H7 (cell line): ENCODE results near the gene ORAI2. TPM values are rescaled to one million over a fixed set of nuclear protein-coding genes. Genes with fewer than 3 reads are reported as not detected.

Experiments used
- DNase-seq: peaks from one replicate; pipeline ENCODE4 v3.0.0; 2012
- H3K27me3 ChIP-seq: 2 replicates; pipeline ENCODE4 v1.6.0; 2011; ENCODE audit warnings: mild to moderate bottlenecking, low read length; ENCODE audit not compliant: control insufficient read depth, insufficient read depth
- H3K36me3 ChIP-seq: replicated peaks from 2 replicates; pipeline ENCODE4 v1.5.1; 2011; ENCODE audit warnings: low read length; ENCODE audit not compliant: control insufficient read depth, insufficient read depth
- H3K4me3 ChIP-seq: 2 replicates; pipeline ENCODE4 v1.5.1; 2011; ENCODE audit warnings: low read depth, mild to moderate bottlenecking, control low read depth, low read length, moderate library complexity; ENCODE audit not compliant: insufficient read depth
- total RNA-seq: library from RNA; depleted of rRNA; stranded (reverse); fragments of >200 nt; shearing (Covaris generic); gene quantifications from 2 replicates; pipeline ENCODE4 v1.2.3, GENCODE V29; 2014

The ORAI2 gene
- total RNA-seq, 1 experiment from 2014 or later = 13.3 TPM

DNA sequence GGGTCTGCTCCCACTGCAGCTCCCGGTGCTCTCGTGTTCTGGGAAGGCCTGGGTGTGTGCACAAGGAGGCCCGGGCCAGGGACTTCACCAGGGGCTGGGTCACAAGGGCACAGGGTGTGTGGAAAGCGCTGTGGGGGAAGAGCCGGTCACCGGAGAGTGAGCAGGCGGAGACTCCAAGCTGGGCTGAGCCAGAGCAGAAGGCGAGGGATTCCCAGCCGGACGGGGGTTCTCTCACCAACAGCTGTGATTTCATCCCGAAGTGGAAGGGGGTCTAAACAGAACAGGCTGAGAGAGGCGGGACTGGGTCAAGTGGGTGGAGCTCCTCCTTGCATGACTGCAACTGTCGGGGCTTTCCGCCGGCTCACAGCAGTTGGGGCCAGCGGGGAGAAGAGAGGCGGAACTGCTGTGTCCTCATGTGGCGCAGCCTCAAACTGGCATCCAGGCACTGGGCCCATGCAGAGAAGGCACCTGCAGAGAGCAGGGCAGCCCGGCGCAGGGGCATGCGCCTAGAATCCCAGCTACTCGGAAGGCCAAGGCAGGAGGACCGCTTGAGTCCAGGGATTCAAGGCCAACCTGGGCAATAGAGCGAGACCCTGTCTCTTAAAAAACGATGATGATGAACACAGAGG is 7.6 kb upstream of the ORAI2 start:
- peaks cover 9% of the 10 kb centered on the region for H3K36me3 ChIP-seq
- H3K27me3 ChIP-seq = no peaks in the 10 kb centered on the region
- no peak overlapping the region for H3K4me3 ChIP-seq
- peak; percentile 78 for DNase-seq

DNA sequence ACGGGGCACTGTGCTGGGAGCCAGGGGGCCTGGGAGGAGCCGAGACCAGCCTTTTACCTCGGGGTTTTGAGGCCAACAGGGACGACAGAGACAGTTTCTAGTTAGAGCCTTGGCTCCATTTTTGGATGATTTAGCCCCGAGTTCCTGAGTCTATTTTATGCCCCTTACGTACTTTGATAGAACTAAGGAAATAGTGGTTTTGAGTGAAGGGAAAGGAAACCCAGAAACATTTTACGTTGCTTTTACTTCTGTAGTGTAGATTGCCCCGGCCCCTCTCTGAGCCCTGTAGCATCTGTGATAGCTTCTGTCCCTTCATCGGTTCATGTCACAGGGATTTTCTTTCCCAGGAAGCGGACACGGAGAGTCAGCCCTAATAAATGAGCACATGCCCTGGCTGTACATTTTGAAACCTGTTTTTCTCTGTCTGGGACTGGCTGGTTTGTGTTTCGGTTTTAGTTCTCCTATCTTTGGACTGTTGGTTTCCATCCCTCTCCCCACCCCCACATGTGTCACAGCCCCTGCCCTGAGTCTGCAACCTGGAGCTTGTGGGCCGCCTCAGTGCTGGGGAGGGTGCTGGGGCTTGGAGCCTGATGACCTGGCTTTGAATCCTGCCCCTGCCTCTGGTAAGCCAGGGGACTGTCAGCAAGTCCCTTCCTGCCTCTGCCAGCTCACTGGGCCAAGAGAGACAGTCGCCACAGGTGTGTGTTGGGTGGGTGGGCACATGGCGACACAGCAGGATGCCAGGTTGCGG is 6.9 kb upstream of the ORAI2 start:
- Histone ChIP-seq H3K27me3 (no peaks in the 10 kb centered on the region), H3K4me3 (no peak overlapping the region), H3K36me3 (peaks cover 9% of the 10 kb centered on the region)
- no peak for DNase-seq

DNA sequence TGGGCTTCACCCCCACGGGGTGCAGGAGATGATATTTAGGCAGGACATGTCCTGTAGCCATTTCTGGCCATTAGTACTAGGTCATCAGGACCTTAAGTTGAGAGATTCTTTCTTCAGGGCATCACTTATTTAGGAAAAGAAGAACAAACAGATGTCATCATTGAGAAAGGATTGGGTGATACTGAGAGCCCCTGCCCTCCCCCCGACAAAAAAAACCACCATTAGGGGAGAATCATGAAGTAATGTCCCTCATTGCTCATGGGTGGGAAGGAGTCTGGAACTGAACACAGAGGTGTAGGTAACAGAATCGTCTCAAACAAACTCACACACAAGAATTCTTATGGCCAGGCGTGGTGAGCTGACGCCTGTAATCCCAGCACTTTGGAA is 6.4 kb upstream of the ORAI2 start:
- Histone ChIP-seq H3K36me3 (peaks cover 9% of the 10 kb centered on the region), H3K4me3 (no peak overlapping the region), H3K27me3 (no peaks in the 10 kb centered on the region)
- DNase-seq = no peak

DNA sequence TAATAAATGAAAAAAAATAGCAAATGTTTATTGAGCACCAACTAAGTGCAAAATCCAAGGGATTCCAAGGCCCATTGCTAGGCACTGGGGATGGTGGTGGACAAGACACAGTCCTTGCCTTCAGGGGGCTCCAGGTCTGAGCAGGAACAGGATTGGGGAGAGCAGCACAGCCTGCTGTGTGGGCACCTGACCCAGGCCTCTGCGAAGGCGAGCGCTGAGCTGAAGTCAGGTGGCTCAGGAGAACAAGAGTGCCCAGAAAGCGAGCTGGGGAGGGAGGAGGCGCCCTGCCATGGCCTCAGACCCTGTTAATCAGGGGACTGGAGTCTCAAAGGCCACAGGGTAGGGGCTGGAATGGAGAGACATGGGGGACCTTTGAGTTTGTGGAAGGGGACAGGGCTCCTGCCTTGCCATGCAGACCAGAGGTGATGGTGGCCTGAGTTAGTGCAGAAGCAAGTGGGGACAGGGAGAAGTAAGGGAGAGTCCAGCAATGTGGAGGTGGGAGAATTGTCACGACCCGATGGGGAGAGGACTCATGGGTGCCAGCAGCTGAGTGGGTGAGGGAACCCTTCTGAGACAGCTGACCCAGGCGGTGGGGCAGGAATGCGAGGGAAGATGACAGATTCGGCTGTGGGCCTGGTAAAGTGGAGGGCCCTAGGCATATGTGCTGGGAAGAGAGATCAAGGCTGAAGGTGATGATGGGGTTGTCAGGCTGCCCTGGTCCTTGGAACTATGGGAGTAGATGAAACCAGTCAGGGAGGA is 4.1 kb upstream of the ORAI2 start:
- peaks cover 9% of the 10 kb centered on the region for H3K36me3 ChIP-seq
- H3K4me3 ChIP-seq = no peak overlapping the region
- no peaks in the 10 kb centered on the region for H3K27me3 ChIP-seq
- DNase-seq = no peak

DNA sequence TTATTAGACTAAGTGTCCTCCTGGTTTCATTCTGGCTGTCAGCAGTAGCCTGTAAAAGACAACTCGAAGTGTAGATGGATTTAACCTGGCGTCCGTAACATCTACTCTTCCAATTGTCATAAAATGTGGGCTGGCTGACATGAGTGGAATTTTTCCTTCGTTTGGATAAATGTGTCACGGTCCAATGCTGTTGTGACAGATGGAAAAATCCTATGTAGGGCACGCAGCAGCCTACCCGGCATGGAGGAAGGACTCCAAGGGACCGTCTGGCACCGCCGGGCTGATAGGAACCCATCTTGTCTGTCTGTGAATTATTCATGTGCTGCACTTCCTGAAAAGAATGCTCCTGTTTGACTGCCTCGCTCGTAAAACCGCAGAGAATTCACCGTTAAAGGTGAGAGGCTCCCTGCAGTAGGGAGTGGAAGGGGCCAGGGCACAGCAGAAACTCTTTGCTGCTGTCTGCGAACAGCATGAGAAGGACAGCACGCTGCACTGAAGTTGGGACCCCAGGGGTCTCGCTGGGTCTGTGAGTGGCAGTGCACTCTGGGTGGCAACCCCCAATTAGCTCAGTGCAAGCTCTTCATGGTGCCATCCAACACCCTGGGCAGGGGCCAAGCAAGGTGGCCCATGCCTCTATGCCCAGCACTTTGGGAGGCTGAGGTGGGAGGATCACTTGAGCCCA is 1.6 kb upstream of the ORAI2 start:
- no peaks in the 10 kb centered on the region for H3K27me3 ChIP-seq
- peaks cover 2% of the 10 kb centered on the region for H3K36me3 ChIP-seq
- H3K4me3 ChIP-seq = no peak overlapping the region
- peak; percentile 42 for DNase-seq

DNA sequence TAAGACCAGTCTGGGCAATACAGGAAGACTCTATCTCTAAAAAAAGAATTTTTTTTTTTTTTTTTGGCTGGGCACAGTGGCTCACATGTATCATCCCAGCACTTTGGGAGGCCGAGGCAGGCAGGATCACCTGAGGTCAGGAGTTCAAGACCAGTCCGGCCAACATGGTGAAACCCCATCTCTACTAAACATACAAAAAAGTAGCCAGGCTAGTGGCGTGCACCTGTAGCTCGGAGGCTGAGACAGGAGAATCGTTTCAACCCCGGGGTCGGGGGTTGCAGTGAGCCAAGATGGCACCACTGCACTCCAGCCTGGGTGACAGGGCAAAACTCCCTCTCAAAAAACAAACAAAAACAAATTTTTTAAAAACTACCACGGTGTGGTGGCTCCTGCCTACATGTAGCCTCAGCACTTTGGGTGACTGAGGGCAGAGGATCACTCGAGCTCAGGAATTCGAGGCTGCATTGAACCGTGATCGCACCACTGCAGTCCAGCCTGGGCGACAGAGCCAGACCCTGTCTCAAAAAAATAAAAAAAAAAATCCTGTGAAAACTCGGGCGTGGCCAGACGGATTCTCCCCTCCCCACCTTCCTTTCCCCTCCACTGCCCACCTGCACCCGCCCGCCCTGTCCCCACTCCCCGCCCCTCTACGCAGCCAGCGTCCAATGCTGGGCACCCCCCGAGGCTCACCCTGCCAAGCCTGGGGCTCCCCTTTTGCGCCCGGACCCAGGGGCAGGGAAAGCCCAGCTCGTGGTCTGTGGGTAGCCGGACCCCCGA is 745 bp upstream of the ORAI2 start:
- Histone ChIP-seq H3K4me3 (peak overlapping the region; percentile 70), H3K36me3 (peaks cover 2% of the 10 kb centered on the region; the same call in 1 of the 2 replicates)
- DNase-seq = no peak

DNA sequence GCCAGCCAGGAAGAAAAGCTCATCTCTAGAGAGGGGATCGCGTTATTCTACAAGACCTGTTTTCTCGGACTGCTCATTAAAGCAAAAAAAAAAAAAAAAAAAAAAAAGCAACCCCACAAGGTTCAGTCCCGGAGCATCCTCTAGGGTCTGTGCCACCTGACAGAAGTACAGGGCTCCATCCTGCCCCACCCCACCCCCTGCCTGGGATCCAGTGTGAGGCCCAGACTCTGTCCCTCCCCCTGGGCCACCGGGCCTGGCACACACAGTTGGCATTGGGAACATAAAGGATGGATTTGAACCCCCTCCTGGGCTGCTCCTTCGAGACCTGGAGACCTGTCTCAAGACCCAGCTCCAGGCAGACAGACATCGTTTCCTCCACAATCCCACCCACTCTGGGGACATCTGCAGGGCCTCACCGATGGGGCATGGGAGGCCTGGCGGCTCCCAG is 688 bp downstream of the ORAI2 start:
- H3K4me3 ChIP-seq = peak overlapping the region; percentile 70
- no peaks in the 10 kb centered on the region for H3K27me3 ChIP-seq
- no peak for DNase-seq
- H3K36me3 ChIP-seq = peaks cover 2% of the 10 kb centered on the region

More for the DNA sequence above, 745 bp upstream of the ORAI2 start:
- no peaks in the 10 kb centered on the region for H3K27me3 ChIP-seq

DNA sequence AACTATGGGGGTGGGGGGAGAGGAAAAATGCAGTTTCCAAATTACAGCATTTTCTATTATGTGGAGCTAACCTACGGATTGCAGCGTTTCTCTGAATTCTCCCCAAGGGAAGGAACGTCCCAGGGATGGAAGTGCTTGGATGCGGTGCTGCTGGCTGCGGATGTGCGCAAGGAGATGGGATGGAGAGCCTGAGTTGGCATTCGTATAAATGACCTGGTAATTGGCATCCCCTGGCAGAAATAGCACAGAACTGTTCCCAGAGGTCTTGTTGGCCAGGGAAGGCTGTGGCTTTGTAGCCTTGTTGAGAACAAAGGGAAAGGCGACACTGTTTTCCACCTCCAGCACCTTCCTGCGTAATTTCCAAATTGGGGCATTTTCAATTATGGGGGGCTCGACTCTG is 2.7 kb downstream of the ORAI2 start:
- Histone ChIP-seq H3K27me3 (no peaks in the 10 kb centered on the region), H3K36me3 (peaks cover 2% of the 10 kb centered on the region), H3K4me3 (no peak overlapping the region)
- no peak for DNase-seq

DNA sequence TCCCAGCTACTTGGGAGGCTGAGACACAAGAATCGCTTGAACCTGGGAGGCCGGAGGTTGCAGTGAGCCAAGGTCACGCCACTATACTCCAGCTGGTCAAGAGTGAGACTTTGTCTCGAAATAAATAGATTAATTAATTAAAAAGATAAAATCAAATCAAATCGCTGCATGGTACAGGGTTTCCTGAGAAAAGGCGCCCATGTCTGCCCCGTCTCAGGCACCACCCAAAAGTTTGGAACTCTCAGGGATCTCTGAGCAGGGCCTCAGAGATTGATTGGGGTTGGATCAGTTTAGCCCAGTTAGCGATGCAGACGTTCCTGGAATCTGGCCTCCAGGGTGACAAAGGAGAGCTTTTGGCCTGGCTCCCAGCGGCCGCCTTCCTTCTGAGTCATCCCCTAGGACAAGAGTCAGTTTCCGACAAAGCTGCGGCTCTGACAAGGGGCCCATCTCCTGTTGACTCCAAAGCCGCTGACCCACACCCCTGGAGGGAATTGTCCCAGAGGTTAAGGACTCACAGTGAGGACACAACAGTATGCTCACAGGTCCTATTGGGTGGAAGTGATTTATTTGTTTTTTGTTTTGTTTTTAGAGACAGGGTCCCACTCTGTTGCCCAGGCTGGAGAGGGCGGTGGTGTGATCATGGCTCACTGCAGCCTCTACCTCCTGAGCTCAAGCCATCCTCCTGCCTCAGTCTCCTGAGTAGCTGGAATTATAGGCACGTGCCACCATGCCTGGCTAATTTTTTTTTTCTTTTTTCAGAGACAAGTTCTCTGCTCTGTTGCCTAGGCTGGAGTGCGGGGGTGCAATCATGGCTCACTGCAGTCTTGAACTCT is 6.8 kb downstream of the ORAI2 start:
- Histone ChIP-seq H3K36me3 (peaks cover 4% of the 10 kb centered on the region), H3K27me3 (no peaks in the 10 kb centered on the region), H3K4me3 (no peak overlapping the region)
- peak; percentile 73 for DNase-seq

DNA sequence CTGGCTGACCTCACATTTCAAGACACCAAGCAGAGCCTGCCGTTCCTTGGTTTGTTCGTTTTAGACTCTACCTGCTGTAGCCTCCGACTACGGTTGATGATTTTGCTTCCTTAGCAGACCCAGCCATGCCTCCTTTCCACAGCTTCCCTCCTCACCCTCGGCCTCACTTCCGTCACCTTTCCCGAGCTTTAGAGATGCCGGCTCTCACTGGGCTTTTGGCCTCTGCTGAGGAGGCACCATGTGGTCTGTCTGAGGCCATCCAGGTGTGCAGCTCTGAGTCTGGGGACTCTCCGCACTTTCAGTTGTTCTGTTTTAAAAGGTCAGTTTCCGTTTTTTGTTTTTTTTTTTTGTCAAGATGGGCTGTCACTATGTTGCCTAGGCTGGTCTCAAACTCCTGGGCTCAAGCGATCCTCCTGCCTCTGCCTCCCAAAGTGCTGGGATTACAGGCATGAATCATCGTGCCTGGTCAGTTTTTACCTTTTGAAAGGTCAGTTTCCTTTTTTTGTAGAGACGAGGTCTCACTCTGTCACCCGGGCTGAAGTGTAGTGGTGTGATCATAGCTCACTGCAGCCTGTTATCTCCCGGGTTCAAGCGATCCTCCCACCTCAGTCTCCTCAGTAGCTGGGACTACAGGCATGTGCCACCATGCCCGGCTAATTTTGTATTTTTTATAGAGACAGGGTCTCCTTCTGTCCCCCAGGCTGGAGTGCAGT is 11.7 kb downstream of the ORAI2 start:
- no peaks in the 10 kb centered on the region for H3K27me3 ChIP-seq
- DNase-seq = peak; percentile 13
- H3K4me3 ChIP-seq = no peak overlapping the region
- H3K36me3 ChIP-seq = peaks cover 2% of the 10 kb centered on the region

DNA sequence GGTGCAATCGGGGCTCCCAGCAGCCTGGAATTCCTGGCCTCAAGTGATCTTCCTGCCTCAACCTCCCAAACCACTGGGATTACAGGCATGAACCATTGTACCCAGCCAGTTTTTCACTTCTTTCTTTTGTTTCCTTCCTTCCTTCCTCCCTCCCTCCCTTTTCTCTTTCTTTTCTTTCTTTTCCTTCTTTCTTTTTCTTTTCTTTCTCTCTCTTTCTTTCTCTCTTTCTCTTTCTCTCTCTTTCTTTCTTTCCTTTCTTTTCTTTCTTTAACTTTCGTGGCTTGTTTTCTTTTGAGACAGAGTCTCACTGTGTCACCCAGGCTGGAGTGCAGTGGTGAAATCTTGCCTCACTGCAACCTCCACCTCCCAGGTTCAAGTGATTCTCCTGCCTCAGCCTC is 12.3 kb downstream of the ORAI2 start:
- no peak for DNase-seq
- no peaks in the 10 kb centered on the region for H3K27me3 ChIP-seq
- H3K4me3 ChIP-seq = no peak overlapping the region
- H3K36me3 ChIP-seq = peaks cover 2% of the 10 kb centered on the region

DNA sequence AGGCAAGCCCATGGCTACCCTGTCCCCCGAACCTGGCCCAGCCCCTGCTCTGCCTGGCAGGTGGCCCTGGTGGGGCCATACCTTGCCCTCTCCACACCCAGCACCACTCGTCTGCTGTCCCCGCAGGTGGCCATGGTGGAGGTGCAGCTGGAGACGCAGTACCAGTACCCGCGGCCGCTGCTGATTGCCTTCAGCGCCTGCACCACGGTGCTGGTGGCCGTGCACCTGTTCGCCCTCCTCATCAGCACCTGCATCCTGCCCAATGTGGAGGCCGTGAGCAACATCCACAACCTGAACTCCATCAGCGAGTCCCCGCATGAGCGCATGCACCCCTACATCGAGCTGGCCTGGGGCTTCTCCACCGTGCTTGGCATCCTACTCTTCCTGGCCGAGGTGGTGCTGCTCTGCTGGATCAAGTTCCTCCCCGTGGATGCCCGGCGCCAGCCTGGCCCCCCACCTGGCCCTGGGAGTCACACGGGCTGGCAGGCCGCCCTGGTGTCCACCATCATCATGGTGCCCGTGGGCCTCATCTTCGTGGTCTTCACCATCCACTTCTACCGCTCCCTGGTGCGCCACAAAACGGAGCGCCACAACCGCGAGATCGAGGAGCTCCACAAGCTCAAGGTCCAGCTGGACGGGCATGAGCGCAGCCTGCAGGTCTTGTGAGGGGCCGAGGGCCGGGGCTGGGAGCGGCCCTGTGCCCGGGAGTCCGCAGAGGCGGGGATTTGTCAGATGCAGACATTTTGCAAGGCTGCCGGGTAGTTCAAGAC is 13.2 kb downstream of the ORAI2 start:
- H3K36me3 ChIP-seq = peaks cover 2% of the 10 kb centered on the region
- no peaks in the 10 kb centered on the region for H3K27me3 ChIP-seq
- peak; percentile 34 for DNase-seq
- H3K4me3 ChIP-seq = no peak overlapping the region
